Measurements from ENCODE around the gene DNAJC13. TPM values are rescaled to one million over a fixed set of nuclear protein-coding genes. Genes with fewer than 3 reads are reported as not detected.

The DNAJC13 gene
- total RNA-seq, 1 experiment from 2014 or later, result 18.1 TPM

DNA sequence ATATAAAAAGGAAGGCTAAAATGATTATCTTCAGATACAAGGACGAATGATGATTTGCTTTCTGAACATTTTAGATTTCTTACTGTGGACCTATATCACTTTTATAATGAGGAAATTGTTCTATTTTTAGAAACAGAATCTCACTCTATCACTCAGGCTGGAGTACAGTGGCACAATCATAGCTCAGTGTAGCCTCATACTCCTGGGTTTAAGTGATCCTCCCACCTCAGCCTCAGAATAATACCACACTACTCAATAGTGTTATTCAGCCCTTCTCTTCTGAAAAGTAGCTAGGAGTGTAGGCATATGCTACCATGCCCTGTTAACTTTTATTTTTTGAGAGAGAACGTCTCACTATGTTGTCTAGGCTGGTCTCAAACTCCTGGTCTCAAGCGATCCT lies 15.8 kb downstream of the DNAJC13 start:
- no peak for TF ChIP-seq CTCF (conservative IDR thresholded peaks at IDR 0.05)
- H3K14ac ChIP-seq (ENCODE audit: insufficient read depth, low read length), result no peak overlapping the region
- no peak overlapping the region for H3K4me2 ChIP-seq (ENCODE audit: insufficient read depth, insufficient read length, low read length)
- WGBS (ENCODE audit: extremely low coverage, insufficient read length, low lambda C conversion rate), result no CpG with 5 or more reads among the region's 3 CpGs
- H2BK15ac ChIP-seq (ENCODE audit: low read depth, low read length), result no peak overlapping the region
- Mint-ChIP-seq H3K36me3 (ENCODE audit: insufficient read depth in 1 of 3, low read depth in 3 of 3) (peaks cover 0 to 5% (median 0%) of the 10 kb centered on the region in 3 experiments; a peak in 2 of 7 replicates), H3K4me1 (no peaks in the 10 kb centered on the region), H3K9me3 (no peaks in the 10 kb centered on the region), H3K4me3 (no peak overlapping the region), H3K27me3 (ENCODE audit: low read depth) (no peaks in the 10 kb centered on the region), H3K27ac (peak overlapping the region in 1 of 3 experiments; percentile 5; a peak in 1 of 7 replicates)
- no peak overlapping the region for H3T11ph ChIP-seq (ENCODE audit: low read length)
- no peak overlapping the region for H2AK5ac ChIP-seq (ENCODE audit: insufficient read length, low read length)
- no peak overlapping the region for H4K8ac ChIP-seq (replicated peaks; ENCODE audit: insufficient read length, low read depth, low read length)
- H3K27ac ChIP-seq (ENCODE audit: insufficient read length, low read depth, low read length), result no peak overlapping the region
- no peaks in the 10 kb centered on the region; the same call in 1 of the 2 replicates for H3K79me2 ChIP-seq (ENCODE audit: insufficient read depth, low read length)
- H4K20me1 ChIP-seq (ENCODE audit: control insufficient read depth, insufficient read depth, insufficient read length), result no peaks in the 10 kb centered on the region
- H3K23me2 ChIP-seq (ENCODE audit: insufficient read length, low read depth, low read length, poor library complexity, severe bottlenecking), result no peaks in the 10 kb centered on the region
- no peak overlapping the region for H3K18ac ChIP-seq (ENCODE audit: insufficient read length, low read depth, low read length)
- no peak overlapping the region for H2BK5ac ChIP-seq (ENCODE audit: insufficient read length, low read length)
- H3K9ac ChIP-seq (ENCODE audit: extremely low read depth, insufficient read length, low read length), result no peak overlapping the region
- H2AFZ ChIP-seq (ENCODE audit: low read length), result no peak overlapping the region
- no peak overlapping the region for H2BK20ac ChIP-seq (ENCODE audit: low read depth, low read length, poor library complexity, severe bottlenecking)
- H4K5ac ChIP-seq (ENCODE audit: insufficient read length, low read depth, low read length), result no peak overlapping the region
- no peak overlapping the region for H3K4ac ChIP-seq (ENCODE audit: low read depth, low read length)
- no peak overlapping the region for H3K56ac ChIP-seq (ENCODE audit: insufficient read length, low read depth, low read length)
- H3K79me1 ChIP-seq (ENCODE audit: insufficient read depth, low read depth, low read length, poor library complexity, severe bottlenecking), result peaks cover 6% of the 10 kb centered on the region
- H3K23ac ChIP-seq (ENCODE audit: insufficient read length, low read depth, low read length), result no peak overlapping the region
- H3K9me3 ChIP-seq (ENCODE audit: control insufficient read depth, low read depth, low read length), result no peaks in the 10 kb centered on the region
- H3K4me1 ChIP-seq (ENCODE audit: insufficient read depth, low read length), result no peaks in the 10 kb centered on the region
- H4K91ac ChIP-seq (ENCODE audit: insufficient read length, low read depth, low read length), result no peak overlapping the region
- H2BK120ac ChIP-seq (ENCODE audit: low read depth, low read length, poor library complexity, severe bottlenecking), result no peak overlapping the region
- H2BK12ac ChIP-seq (ENCODE audit: insufficient read length, low read depth, low read length), result no peak overlapping the region
- no peaks in the 10 kb centered on the region for H3K27me3 ChIP-seq (ENCODE audit: insufficient read depth, low read length)
- no peak for DNase-seq
